Activated T-cell treated with anti-CD3 and anti-CD28 coated beads, Interleukin-2, amount 50 U/mL, for 24 hours (primary cell): Measurements from ENCODE around the gene DNAJC5.
"Not testable (repeated sequence)": the region's sequence is repeated elsewhere in the genome, so short reads cannot be mapped to it uniquely, and the experiment has no call there.

Experiments used
- DNase-seq: peaks from one replicate; pipeline ENCODE4 v3.0.0-alpha.2; 2020
- H3K27ac Mint-ChIP-seq: 2 replicates; pipeline ENCODE4 v1.8.0; 2020; ENCODE audit warnings: mild to moderate bottlenecking, mixed read lengths
- H3K27me3 Mint-ChIP-seq: 2 replicates; pipeline ENCODE4 v1.8.0; 2020; ENCODE audit warnings: mixed read lengths
- H3K36me3 Mint-ChIP-seq: 2 replicates; pipeline ENCODE4 v1.8.0; 2020; ENCODE audit warnings: low read depth, mixed read lengths
- H3K4me1 Mint-ChIP-seq: 2 replicates; pipeline ENCODE4 v1.8.0; 2020; ENCODE audit warnings: low read depth, mixed read lengths
- H3K4me3 Mint-ChIP-seq: 2 replicates; pipeline ENCODE4 v1.8.0; 2020; ENCODE audit warnings: mild to moderate bottlenecking, moderate library complexity, mixed read lengths
- H3K9me3 Mint-ChIP-seq: 2 replicates; pipeline ENCODE4 v1.8.0; 2020; ENCODE audit warnings: mixed read lengths

The DNAJC5 gene

DNA sequence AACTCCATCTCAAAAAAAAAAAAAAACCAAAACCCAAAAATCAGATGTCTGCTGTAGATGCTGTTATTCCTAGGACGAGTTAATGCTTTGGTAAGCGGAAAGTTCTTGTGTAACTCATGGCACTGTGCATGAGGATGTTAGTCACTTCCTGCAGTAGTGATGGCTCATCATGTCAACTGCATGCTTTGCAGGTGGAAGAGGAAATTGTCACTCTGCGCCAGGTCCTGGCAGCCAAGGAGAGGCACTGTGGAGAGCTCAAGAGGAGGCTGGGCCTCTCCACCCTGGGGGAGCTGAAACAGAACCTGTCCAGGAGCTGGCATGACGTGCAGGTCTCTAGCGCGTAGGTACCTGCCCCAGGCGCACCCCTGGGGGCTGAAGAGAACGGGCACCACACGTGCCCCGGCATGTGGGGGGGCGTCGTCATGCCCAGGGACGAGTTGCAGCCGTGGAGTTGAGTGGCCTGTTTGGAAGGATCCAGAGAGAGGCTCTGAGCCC, 21.4 kb upstream of the DNAJC5 start:
- peak; percentile 62 for DNase-seq
- Mint-ChIP-seq H3K4me3 (peak overlapping the region; percentile 51), H3K36me3 (peaks cover 95% of the 10 kb centered on the region), H3K27ac (peak overlapping the region; percentile 93), H3K27me3 (no peaks in the 10 kb centered on the region), H3K9me3 (no peaks in the 10 kb centered on the region), H3K4me1 (peaks cover 20% of the 10 kb centered on the region)

DNA sequence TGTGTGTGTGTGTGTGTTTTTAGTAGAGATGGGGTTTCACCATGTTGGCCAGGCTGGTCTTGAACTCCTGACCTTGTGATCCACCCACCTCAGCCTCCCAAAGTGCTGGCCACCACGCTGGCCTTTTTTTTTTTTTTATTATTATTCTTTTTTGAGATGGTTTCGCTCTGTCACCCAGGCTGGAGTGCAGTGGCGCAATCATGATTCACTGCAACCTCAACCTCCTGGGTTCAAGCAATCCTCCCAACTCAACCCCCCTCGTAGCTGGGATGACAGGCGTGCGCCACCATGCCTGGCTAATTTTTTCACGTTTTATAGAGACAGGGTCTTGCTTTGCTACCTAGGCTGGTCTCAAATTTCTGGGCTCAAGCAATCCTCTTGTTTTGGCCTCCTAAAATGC, 20.7 kb upstream of the DNAJC5 start:
- DNase-seq, H3K4me3 Mint-ChIP-seq, H3K27me3 Mint-ChIP-seq, H3K9me3 Mint-ChIP-seq: not testable (repeated sequence)
- Mint-ChIP-seq H3K4me1 (peaks cover 20% of the 10 kb centered on the region), H3K27ac (peak overlapping the region; percentile 57), H3K36me3 (peaks cover 95% of the 10 kb centered on the region)

DNA sequence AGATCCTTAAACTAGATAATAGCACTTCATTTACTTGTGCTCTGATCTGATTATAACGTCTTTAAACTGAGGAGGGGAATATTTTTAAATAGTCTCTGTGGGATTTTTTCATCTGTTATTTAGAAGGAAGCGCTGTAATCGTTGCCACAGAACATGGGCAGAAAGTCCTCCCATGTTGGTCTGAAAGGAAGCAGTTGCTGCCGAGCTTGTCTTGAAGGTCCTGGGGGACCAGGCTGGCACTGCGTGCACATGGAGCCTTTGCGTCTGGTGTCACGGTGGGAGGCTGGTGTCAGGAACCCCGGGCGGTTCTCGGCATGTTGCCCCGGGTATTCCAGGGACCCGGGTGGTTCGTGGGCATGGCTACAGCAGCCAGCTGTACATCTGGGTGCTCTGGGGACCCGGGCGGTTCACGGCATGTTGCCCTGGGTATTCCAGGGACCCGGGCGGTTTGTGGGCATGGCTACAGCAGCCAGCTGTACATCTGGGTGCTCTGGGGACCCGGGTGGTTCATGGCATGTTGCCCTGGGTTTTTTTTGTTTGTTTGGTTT, 18.4 kb upstream of the DNAJC5 start:
- H3K27ac Mint-ChIP-seq, result no peak overlapping the region
- no peak overlapping the region for H3K4me3 Mint-ChIP-seq
- peaks cover 89% of the 10 kb centered on the region for H3K36me3 Mint-ChIP-seq
- no peaks in the 10 kb centered on the region for H3K27me3 Mint-ChIP-seq
- no peaks in the 10 kb centered on the region for H3K9me3 Mint-ChIP-seq
- DNase-seq, result no peak
- peaks cover 20% of the 10 kb centered on the region for H3K4me1 Mint-ChIP-seq

DNA sequence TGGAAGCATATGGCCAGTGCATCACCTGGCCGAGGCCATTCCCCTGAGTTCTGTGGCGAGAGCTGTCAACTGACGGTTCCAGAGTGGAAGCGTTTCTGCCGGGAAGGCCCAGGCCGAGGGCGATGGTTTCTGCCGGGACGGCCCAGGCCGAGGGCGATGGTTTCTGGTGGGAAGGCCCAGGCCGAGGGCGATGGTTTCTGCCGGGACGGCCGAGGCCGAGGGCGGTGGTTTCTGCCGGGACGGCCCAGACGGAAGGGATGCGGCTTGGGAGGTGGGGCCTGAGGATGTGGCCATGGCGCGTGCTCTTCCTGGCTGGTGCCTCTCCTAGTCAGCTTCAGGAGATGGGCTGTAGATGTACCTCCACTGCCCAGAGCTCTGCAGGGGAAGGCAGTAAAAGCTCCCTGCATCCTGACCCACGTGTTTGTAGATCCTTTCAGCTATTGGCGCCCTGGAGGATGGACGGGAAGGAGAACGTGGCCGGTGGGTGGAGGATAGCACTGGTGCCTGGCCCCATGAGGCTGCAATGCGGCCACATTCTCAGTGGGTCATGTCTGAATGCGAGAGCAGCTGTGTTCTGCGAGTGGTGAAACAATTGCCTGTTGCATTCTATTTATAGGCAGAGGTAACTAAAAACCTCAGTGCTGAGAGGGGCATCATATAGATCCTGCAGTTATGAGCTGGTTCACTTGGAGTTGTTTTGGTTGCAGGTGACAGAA, 17.0 kb upstream of the DNAJC5 start:
- Mint-ChIP-seq H3K4me3 (no peak overlapping the region), H3K4me1 (peaks cover 16% of the 10 kb centered on the region), H3K27ac (peak overlapping the region; percentile 14), H3K27me3 (no peaks in the 10 kb centered on the region), H3K36me3 (peaks cover 89% of the 10 kb centered on the region), H3K9me3 (no peaks in the 10 kb centered on the region)
- no peak for DNase-seq

DNA sequence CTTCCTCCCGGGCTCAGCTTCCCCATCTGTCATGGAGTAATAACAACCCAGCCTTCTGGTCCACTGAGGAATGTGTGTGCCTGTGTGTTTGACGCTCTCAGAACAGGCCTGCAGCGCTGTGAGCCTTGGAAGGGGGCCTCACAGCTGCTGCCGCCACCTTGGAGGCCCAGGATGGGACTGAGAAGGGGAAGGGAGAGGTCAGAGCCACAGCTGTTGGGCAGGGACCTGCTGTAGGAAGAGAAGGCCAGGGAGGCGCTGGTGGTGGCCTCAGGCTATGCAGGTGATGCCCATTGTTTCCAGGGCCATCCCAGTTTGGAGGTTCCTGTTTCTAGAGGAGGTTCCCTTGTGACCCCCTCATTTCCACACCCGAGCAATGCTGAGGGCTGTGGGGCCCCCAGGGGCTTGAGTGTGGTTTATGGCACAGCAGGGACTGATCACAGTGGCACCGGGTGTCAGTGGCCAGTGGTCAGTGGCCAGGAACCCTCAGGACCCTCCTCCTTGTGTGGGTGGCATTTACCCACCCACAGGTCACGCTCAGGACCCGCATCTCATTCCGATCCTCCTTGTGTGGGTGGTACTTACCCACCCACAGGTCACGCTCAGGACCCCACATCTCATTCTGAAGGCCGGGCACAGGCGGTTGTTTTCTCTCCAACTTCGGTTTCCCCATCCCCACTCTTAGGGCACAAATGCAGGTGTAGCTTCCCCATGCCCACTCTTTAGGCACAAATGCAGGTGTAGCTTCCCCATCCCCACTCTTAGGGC, 15.8 kb upstream of the DNAJC5 start:
- peak overlapping the region; percentile 52 for H3K27ac Mint-ChIP-seq
- peaks cover 7% of the 10 kb centered on the region for H3K4me1 Mint-ChIP-seq
- H3K9me3 Mint-ChIP-seq, result no peaks in the 10 kb centered on the region
- H3K36me3 Mint-ChIP-seq, result peaks cover 89% of the 10 kb centered on the region
- H3K27me3 Mint-ChIP-seq, result no peaks in the 10 kb centered on the region
- H3K4me3 Mint-ChIP-seq, result no peak overlapping the region
- DNase-seq, result no peak

DNA sequence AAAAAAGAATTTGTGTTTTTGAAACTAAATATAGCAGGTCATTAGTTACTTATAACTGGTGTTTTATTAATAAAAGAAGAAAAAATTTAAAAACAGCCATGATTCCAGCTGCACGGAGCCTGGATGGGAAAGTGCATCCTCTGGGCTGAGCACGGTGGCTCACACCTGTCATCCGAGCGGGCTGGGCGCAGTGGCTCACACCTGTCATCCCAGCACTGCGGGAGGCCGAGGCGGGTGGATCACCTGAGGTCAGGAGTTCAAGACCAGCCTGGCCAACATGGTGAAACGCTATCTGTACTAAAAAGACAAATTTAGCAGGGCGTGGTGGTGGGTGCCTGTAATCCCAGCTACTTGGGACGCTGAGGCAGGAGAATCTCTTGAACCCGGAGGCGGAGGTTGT, 14.0 kb upstream of the DNAJC5 start:
- not testable (repeated sequence) for H3K27ac Mint-ChIP-seq, H3K4me1 Mint-ChIP-seq, H3K9me3 Mint-ChIP-seq, H3K27me3 Mint-ChIP-seq, DNase-seq, H3K4me3 Mint-ChIP-seq
- H3K36me3 Mint-ChIP-seq, result peaks cover 91% of the 10 kb centered on the region

DNA sequence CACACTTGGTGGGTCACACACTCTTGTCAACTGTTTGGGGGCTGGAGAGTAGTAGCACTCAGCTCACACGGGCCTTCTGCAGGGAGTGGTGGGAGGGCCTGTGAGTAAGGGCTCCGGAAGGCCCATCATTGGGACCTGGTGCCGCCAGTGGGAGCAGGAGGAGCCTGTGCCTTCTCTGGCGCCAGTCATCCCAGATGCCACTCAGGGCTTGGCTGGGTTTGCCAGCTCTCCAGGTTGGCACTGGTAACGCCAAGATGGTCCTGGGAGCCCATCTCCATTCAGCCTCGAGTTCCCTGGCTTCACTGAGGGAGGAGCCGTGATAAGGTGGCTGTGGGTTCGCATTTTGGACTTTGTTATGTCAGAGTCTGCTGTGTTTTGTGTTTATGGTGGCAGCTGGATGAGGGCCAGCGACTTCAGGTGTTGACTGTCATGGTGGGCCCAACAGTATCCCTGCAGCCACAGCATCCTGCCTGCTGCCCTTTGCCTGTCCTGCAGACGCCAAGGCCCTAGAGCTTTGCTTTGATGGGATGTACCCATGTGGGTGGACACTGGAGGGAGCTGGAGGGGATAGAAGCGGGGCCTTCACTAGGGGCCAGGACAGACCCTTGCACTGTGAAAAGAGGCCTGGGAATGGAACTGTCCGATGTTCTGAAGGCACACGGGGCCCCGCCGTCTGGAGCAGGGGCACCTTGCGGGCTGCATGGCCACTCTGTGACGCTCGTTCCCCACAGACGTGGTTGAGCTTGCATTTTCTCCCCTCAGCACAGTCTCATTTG, 13.3 kb upstream of the DNAJC5 start:
- Mint-ChIP-seq H3K36me3 (peaks cover 84% of the 10 kb centered on the region), H3K4me3 (no peak overlapping the region), H3K4me1 (peaks cover 7% of the 10 kb centered on the region), H3K9me3 (no peaks in the 10 kb centered on the region), H3K27me3 (no peaks in the 10 kb centered on the region), H3K27ac (no peak overlapping the region)
- DNase-seq, result no peak

DNA sequence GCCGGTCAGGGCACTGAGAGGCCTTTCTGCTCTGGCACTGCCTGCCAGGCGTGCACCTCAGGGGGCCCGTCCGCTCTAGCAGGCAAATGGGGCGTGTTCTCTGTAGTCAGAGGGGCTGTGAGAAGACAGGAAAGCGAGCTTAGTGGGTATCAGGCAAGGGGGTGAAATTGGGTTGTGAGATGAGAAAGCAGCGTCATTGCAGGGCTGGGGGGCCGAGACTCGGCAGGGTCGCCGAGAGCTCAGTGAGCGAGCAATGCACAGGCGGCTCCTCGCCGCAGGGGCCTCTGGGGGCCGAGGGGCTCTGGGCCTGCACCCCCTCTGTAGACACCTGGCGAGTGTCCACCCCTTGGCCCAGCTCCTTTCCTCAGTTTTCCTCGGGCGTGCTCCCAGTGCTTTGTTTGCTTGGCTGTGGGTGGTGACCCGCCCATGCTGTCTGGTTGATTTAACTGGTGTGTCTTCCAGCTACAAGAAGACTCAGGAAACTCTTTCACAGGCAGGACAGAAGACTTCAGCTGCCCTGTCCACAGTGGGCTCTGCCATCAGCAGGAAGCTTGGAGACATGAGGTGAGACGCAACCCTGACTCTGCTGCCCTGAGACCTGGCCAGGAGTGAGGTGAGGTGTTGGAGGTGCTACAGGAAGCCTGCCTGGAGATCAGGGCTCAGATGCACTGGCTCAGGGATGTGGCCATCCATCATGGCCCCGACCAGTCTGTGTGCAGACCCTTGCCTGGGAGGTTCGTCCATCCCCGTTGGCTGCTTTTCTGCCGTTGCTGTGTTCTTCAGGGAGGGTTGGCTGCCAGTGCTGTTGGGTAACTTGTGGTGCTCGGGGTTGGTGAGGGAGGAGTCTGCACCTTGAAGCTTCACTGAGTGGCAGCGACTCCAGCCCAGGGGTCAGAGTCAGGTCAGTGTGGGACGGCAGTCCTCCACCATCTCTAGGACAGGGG, 12.4 kb upstream of the DNAJC5 start:
- Mint-ChIP-seq H3K4me3 (no peak overlapping the region), H3K36me3 (peaks cover 84% of the 10 kb centered on the region), H3K27me3 (no peaks in the 10 kb centered on the region), H3K9me3 (no peaks in the 10 kb centered on the region), H3K27ac (no peak overlapping the region), H3K4me1 (peaks cover 5% of the 10 kb centered on the region)
- DNase-seq, result no peak

DNA sequence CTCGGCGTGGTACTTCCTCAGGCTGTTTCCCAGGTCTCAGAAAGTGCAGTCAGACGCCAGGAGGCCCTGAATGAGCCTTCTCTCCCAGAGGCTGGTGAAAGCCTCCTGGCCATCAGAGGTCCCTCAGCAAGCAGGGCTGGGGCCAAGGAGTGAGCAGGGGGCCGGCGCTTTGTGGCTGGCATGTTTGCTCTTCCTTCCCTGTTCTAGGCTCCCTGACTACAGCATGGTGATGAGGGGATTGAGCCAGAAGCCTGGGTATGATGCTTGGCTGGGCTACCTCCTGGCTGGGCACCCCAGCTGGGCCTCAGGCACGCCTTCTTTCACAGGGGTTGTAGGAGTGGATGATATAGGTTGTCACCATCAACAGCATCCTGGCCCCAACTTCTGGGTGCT, 11.7 kb upstream of the DNAJC5 start:
- no peak for DNase-seq
- peaks cover 84% of the 10 kb centered on the region for H3K36me3 Mint-ChIP-seq
- H3K9me3 Mint-ChIP-seq, result no peaks in the 10 kb centered on the region
- peaks cover 5% of the 10 kb centered on the region for H3K4me1 Mint-ChIP-seq
- no peaks in the 10 kb centered on the region for H3K27me3 Mint-ChIP-seq
- H3K27ac Mint-ChIP-seq, result no peak overlapping the region
- H3K4me3 Mint-ChIP-seq, result no peak overlapping the region

DNA sequence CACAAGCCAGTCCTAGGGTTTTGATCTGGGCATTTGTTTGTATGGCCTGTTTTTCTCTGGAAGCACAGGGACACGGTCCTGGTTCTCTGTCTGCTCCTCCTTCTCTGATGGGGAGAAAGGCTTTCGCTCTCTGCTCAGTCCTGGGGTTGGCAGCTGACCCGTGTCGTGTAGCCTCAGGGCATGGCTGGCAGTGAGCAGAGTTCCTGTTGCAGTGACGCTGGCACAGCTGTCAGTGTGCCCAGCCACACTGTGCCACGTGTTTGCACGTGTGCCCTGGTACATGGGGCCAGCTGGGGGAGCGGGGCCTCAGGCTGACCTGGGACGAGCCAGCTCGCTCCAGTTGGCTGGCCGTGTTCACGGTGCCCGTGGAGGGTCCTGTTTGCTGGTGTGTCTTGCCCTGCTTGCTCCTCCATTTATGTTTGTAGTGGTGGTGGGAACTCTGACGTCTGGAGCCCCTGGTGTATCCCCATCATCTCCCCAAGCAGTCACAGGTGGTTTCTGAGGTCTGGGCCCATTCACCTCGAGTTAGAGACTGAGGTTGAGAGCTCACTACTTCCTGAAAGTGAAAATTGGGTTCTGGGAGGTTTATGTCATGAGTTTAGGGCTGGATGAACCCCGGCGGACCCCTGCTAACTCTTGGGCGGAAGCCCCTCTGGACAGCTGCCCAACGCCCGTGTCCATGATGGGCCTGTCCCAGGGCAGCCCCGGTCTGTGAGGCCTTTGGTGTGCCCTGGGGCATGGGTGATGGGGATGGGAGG, 10.2 kb upstream of the DNAJC5 start:
- H3K27ac Mint-ChIP-seq, result no peak overlapping the region
- H3K9me3 Mint-ChIP-seq, result no peaks in the 10 kb centered on the region
- H3K4me3 Mint-ChIP-seq, result no peak overlapping the region
- no peaks in the 10 kb centered on the region for H3K27me3 Mint-ChIP-seq
- no peak for DNase-seq
- H3K4me1 Mint-ChIP-seq, result peaks cover 5% of the 10 kb centered on the region
- H3K36me3 Mint-ChIP-seq, result peaks cover 81% of the 10 kb centered on the region

DNA sequence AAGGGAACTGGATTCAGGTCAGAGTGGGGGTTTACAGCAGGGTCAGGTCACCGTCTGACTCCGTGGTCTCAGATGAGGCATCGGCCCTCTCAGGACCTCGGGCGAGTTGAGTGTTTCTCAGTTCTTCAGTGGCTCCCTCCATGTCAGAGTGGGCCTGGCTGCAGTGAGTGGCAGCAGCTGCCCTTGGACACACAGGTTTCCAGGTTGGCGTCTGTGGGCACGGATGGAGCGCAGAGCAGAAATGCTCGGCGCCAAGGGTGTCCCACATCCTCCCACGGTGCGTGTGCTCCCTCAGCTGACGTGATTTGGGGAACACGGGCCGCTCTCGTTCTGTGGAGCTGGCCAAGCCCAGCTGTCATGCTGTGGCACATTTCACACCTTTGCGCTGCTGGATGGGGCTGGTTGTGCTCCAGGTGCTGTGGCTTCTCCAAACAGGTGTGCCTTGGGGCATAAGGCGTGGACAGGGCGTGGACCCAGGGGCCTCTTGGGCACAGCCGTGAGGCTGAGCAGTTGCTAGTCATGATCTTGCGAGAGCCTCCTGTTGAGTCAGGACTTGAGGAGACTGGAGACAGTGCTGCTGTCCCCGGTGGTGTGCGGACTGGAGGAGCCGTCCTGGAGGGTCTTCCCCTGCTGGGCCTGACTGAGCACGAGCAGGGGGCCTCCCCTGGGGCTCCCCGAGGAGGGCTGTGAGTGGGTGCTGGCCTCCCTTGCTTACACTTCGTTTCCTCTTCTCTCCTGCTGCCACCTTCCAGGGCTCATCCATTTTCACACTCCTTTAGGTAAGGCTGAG, 9.5 kb upstream of the DNAJC5 start:
- peaks cover 5% of the 10 kb centered on the region for H3K4me1 Mint-ChIP-seq
- H3K9me3 Mint-ChIP-seq, result no peaks in the 10 kb centered on the region
- DNase-seq, result no peak
- H3K27me3 Mint-ChIP-seq, result no peaks in the 10 kb centered on the region
- H3K36me3 Mint-ChIP-seq, result peaks cover 86% of the 10 kb centered on the region
- no peak overlapping the region for H3K27ac Mint-ChIP-seq
- H3K4me3 Mint-ChIP-seq, result no peak overlapping the region

DNA sequence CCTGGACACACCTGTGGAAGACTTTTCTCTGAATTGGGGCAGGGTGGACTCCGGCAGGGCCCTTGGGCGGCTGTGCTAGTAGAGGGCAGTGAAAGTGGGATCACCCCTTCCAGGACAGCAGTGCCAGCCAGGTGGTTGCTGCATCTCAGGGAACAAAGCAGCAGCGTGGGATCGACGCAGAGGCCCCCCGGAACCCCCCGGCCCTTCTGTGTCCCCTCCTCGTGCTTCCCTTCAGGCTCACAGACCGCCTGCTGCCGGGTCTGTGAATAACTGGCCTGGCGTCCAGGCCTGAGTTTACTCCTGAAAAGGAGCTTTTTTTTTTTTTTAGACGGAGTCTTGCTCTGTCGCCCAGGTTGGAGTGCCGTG, 8.9 kb upstream of the DNAJC5 start:
- Mint-ChIP-seq H3K4me1 (peaks cover 5% of the 10 kb centered on the region), H3K27me3 (no peaks in the 10 kb centered on the region), H3K27ac (no peak overlapping the region), H3K9me3 (no peaks in the 10 kb centered on the region), H3K36me3 (peaks cover 85% of the 10 kb centered on the region), H3K4me3 (no peak overlapping the region)
- DNase-seq, result no peak

DNA sequence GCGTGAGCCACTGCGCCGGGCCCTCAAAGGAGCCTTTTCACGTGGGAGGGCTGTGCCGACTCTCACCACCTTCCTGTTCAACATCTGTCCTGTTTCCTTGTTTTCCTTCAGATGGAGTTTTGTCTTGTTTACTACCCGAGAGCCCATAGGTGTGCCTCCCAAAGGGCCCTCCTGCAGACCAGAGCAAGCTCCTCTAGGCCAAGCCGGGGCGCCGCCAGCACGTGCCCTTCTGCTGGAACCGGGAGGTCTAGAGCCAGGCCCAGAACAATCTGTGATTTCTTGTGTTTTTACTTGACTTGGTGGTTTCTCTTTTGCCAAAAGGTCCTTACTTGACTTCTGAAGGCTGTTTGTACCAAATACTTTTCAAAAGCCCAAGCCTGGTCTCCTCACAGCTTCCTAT, 8.0 kb upstream of the DNAJC5 start:
- Mint-ChIP-seq H3K4me1 (peaks cover 5% of the 10 kb centered on the region), H3K27ac (peak overlapping the region; percentile 47), H3K9me3 (no peaks in the 10 kb centered on the region), H3K4me3 (no peak overlapping the region), H3K36me3 (peaks cover 84% of the 10 kb centered on the region), H3K27me3 (no peaks in the 10 kb centered on the region)
- no peak for DNase-seq
